Aorta (tissue), 5 donors: Measurements from ENCODE around the gene CDAN1. TPM values are rescaled to one million over a fixed set of nuclear protein-coding genes. Genes with fewer than 3 reads are reported as not detected.
"Not testable (repeated sequence)": the region's sequence is repeated elsewhere in the genome, so short reads cannot be mapped to it uniquely, and the experiment has no call there.

ENCODE experiments used
- ATAC-seq: fragments of 200-7000 bp; cut with Tn5 transposase; one replicate; pipeline ENCODE4 v1.9.1; 2022; ENCODE audit warnings: moderate library complexity; ENCODE audit not compliant: low FRiP score
- DNase-seq, 2 donors: peaks; one replicate each; pipeline ENCODE4 v3.0.0-alpha.2; 2020
- H3K27ac ChIP-seq, 2 donors: one replicate each; pipeline ENCODE4 v1.5.1; 2013; ENCODE audit warnings: low read length in 2 of 2, mild to moderate bottlenecking in 2 of 2, moderate library complexity in 2 of 2, control low read depth in 1 of 2, inconsistent platforms in 1 of 2, low read depth in 1 of 2
- H3K27me3 ChIP-seq, 2 donors: one replicate each; pipeline ENCODE4 v1.6.1; 2013; ENCODE audit warnings: control low read depth in 1 of 2, low read length in 1 of 2, mild to moderate bottlenecking in 1 of 2, moderate library complexity in 1 of 2; ENCODE audit not compliant: insufficient read depth in 2 of 2, control insufficient read depth in 1 of 2
- H3K36me3 ChIP-seq, 2 donors: one replicate each; pipeline ENCODE4 v1.6.1; 2013; ENCODE audit warnings: control low read depth in 1 of 2, low read length in 1 of 2, mild to moderate bottlenecking in 1 of 2; ENCODE audit not compliant: insufficient read depth in 2 of 2, control insufficient read depth in 1 of 2
- H3K4me1 ChIP-seq, 2 donors: one replicate each; pipeline ENCODE4 v1.6.1; 2013; ENCODE audit warnings: low read length in 2 of 2, control low read depth in 1 of 2, mild to moderate bottlenecking in 1 of 2, moderate library complexity in 1 of 2; ENCODE audit not compliant: insufficient read depth in 2 of 2, control insufficient read depth in 1 of 2
- H3K4me3 ChIP-seq, 2 donors: one replicate each; pipeline ENCODE4 v1.5.1; 2013; ENCODE audit warnings: low read length in 2 of 2, control low read depth in 1 of 2, mild to moderate bottlenecking in 1 of 2
- H3K9me3 ChIP-seq: one replicate; pipeline ENCODE4 v1.6.1; 2013; ENCODE audit warnings: mild to moderate bottlenecking, low read length; ENCODE audit not compliant: control insufficient read depth
- WGBS, 2 donors: extraction: QIAGEN DNeasy Blood & Tissue Kit; methylation state at CpG; one replicate each; pipeline ENCODE4 v1.1.7; 2013; 5-methylcytosine and 5-hydroxymethylcytosine counted together
- intact Hi-C, 2 donors: fragments of 100-400 bp; cut with DNase I; formaldehyde crosslinking; loops; one replicate each; pipeline versions ENCODE4 v1.14.2 to v1.15.0; 2022
- polyA plus RNA-seq, 2 donors: library from polyadenylated mRNA; stranded (reverse); fragments of 200-250 nt; gene quantifications; one replicate each; pipeline ENCODE4 v1.2.3, GENCODE V29; 2013
- total RNA-seq, 2 donors: library from RNA; stranded (reverse); fragmentation: NEBNext Ultra II Directional; extraction: Animal tissue kit (Norgen Biotek cat#: 25700); gene quantifications; one replicate each; pipeline ENCODE4 v1.2.1, GENCODE V29; 2021
- donor health status: healthy with polysubstance abuse.
- donor health status: Bipolar disorder and iron deficiency.
- donor health status: DM: no; HTN: no; CAD: no.
- donor health status: DM: no; HTN: no; CAD: no.
- donor health status: DM: yes; HTN: yes; CAD: no.

CDAN1 gene
- total and polyA plus RNA-seq, 4 donors: 2.8 to 24.6 (median 13.8) TPM

DNA sequence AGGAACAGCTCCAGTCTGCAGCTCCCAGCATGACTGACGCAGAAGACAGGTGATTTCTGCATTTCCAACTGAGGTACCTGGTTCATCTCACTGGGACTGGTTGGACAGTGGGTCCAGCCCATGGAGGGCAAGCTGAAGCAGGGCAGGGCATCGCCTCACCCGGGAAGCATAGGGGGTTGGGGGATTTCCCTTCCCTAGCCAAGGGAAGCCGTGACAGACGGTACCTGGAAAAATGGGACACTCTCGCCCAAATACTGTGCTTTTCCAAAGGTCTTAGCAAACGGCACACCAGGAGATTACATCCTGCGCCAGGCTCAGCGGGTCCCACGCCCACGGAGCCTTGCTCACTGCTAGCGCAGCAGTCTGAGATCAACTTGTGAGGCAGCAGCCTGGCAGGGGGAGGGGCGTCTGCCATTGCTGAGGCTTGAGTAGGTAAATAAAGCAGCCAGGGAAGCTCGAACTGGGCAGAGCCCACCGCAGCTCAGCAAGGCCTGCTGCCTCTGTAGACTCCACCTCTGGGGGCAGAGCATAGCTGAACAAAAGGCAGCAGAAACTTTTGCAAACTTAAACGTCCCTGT, 27.3 kb upstream of the CDAN1 start:
- WGBS, 2 donors: 77 to 81% methylated on average over 16 of the region's 16 CpGs
- H3K4me3 ChIP-seq, DNase-seq, H3K36me3 ChIP-seq, H3K4me1 ChIP-seq, H3K27ac ChIP-seq, H3K9me3 ChIP-seq, intact Hi-C loops, ATAC-seq, H3K27me3 ChIP-seq: not testable (repeated sequence)

DNA sequence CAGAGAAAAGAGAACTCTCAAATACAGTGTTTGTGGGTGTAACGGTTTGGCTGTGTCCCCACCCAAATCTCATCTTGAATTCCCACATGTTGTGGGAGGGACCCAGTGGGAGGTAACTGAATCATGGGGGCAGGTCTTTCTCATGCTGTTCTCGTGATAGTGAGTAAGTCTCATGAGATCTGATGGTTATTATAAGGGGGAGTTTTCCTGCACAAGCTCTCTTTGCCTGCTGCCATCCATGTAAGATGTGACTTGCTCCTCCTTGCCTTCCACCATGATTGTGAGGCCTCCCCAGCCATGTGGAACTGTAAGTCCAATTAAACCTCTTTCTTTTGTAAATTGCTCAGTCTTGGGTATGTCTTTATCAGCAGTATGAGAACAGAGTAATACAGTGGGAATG, 24.9 kb upstream of the CDAN1 start:
- H3K27me3 ChIP-seq, DNase-seq, H3K9me3 ChIP-seq, intact Hi-C loops, H3K27ac ChIP-seq, H3K4me1 ChIP-seq, H3K36me3 ChIP-seq, ATAC-seq, H3K4me3 ChIP-seq: not testable (repeated sequence)
- WGBS, 2 donors: 64 to 74% methylated on average over 2 of the region's 2 CpGs

DNA sequence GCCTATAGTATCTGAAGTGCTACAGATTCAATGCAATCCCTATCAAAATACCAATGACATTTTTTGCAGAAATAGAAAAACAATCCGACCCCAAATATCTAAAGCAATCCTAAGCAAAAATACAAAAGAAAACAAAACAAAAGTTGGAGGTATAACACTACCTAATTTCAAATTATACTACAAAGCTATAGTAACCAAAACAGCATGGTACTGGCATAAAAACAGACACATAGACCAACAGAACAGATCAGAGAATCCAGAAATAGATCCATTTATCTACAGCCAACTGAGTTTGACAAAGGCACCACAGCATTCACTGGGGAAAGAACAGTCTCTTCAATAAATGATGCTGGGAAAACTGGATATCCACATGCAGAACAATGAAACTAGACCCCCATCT, 23.8 kb upstream of the CDAN1 start:
- intact Hi-C loops: no loop called here
- DNase-seq (no peak), ATAC-seq (no peak)
- Histone ChIP-seq H3K36me3 (no peaks in the 10 kb centered on the region), H3K27ac (no peak overlapping the region), H3K4me1 (no peaks in the 10 kb centered on the region), H3K27me3 (no peaks in the 10 kb centered on the region), H3K9me3 (no peaks in the 10 kb centered on the region), H3K4me3 (no peak overlapping the region)
- WGBS, 2 donors: 92 to 98% methylated on average over 1 of the region's 1 CpG

DNA sequence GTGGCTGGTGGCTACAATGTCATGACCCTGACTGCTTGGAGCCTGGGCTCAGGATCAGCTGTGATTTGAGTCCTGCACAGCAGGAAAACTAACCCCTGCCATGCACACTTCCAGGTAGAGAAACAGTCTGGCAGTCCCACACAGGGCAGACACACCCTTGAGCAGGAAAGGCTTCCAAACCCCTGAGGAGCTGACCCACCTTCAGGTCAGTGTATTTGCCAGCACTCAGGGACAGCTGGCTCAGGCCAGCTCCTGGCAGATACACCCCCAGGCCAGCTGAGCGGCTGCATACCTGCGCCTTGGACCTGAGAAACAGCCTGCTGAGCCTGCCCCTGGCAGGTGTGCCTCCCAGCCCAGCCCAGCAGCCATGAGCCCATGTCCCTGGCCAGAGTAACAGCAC, 22.2 kb upstream of the CDAN1 start:
- DNase-seq: no peak
- intact Hi-C loops: no loop called here
- no peak for ATAC-seq
- H3K27me3 ChIP-seq: no peaks in the 10 kb centered on the region
- no peak overlapping the region for H3K4me3 ChIP-seq
- H3K4me1 ChIP-seq: no peaks in the 10 kb centered on the region
- H3K27ac ChIP-seq: no peak overlapping the region
- H3K9me3 ChIP-seq: no peaks in the 10 kb centered on the region
- H3K36me3 ChIP-seq: no peaks in the 10 kb centered on the region
- 97 to 100% methylated on average over 2 of the region's 2 CpGs for WGBS, 2 donors

DNA sequence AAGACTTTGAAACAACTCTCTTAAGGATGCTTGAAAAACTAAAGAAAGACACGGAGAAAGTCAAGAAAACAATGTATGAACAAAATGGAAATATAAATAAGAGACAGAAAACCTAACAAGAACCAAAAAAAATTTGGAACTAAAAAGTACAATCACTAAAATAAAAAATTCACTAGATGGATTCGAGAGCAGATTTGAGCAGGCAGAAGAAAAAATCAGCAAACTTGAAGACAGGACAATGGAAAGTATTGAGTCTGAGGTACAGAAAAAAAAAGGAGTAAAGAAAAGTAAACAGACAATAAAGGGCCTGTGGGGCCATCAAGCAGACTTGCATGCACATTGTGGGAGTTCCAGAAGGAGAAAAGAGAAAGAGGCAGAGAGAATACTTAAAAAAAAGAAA, 13.4 kb upstream of the CDAN1 start:
- H3K27me3 ChIP-seq: no peaks in the 10 kb centered on the region
- no peak overlapping the region for H3K4me3 ChIP-seq
- H3K9me3 ChIP-seq: no peaks in the 10 kb centered on the region
- H3K27ac ChIP-seq: no peak overlapping the region
- DNase-seq (no peak), ATAC-seq (no peak)
- peaks cover 6 to 7% of the 10 kb centered on the region in 2 donors for H3K36me3 ChIP-seq
- WGBS, 2 donors: 95 to 100% methylated on average over 2 of the region's 2 CpGs
- intact Hi-C loops: no loop called here
- no peaks in the 10 kb centered on the region for H3K4me1 ChIP-seq

DNA sequence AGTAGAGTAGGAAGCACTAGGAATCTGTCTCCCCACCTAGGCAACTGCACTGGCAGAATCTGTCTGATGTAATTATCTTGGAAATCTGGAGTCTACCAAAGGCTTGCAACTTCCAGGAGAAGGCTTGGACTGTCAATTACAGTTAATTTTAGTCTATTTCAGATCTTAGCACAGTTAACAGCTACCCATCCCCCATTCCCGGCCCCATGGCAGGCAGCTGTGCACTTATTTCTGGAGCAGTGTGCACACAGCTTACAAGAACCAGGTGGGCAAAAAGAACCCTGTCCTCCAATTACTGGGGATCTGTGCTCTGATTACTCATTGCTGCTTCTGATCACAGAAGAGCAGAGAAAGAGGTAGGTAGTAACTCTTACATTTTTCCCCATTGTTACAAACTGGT, 12.3 kb upstream of the CDAN1 start:
- no peaks in the 10 kb centered on the region for H3K4me1 ChIP-seq
- no peak for DNase-seq
- H3K4me3 ChIP-seq: no peak overlapping the region
- no peak overlapping the region for H3K27ac ChIP-seq
- H3K9me3 ChIP-seq: no peaks in the 10 kb centered on the region
- no peak for ATAC-seq
- WGBS, 2 donors: 86 to 93% methylated on average over 1 of the region's 1 CpG
- H3K27me3 ChIP-seq: no peaks in the 10 kb centered on the region
- intact Hi-C loops: no loop called here
- peaks cover 6 to 7% of the 10 kb centered on the region in 2 donors for H3K36me3 ChIP-seq

DNA sequence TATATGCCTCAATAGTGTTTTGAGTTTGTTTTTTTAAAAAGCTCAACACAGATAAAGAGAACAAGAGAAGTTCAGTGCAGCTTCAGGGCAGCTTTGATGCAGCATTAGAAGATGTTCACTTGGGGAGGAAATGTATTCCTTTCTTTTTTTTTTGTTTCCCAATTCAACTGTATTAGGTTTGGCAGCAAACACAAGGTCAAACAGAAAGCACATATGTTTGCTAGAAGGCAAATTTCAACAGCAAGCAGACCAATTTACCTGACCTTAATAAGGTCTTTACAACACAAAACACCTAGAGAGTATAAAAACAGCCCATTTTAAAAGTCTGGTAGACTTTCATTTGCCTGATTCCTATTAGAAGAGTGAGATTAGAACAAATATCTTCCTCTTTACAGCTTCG, 7.3 kb upstream of the CDAN1 start:
- Histone ChIP-seq H3K4me3 (no peak overlapping the region), H3K27me3 (no peaks in the 10 kb centered on the region), H3K4me1 (no peaks in the 10 kb centered on the region), H3K36me3 (peaks cover 0 to 3% of the 10 kb centered on the region in 2 donors), H3K9me3 (no peaks in the 10 kb centered on the region), H3K27ac (no peak overlapping the region)
- intact Hi-C loops: no loop called here
- ATAC-seq (no peak), DNase-seq (no peak)
- 94 to 97% methylated on average over 1 of the region's 1 CpG for WGBS, 2 donors

DNA sequence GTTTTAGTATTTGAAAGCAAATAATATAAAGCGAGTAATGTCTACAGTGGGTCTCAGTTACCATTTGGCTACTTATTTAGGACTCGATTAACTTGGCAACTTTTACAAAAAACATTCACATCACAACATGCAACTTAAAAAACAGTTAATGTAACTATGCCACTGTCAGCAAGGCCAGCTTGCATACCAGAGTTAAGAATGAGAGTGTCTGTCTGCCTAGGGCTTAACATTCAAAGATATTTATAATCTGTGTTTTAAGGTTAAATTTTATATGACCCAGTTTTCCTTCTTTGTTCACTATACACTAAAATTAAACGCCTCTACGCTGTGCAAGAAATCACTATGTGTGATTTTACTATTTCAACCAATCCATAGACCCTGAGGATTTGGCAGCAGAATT, 5.2 kb upstream of the CDAN1 start:
- no peak for DNase-seq
- Histone ChIP-seq H3K9me3 (no peaks in the 10 kb centered on the region), H3K27ac (no peak overlapping the region), H3K27me3 (no peaks in the 10 kb centered on the region), H3K4me3 (no peak overlapping the region), H3K4me1 (no peaks in the 10 kb centered on the region), H3K36me3 (peaks cover 0 to 3% of the 10 kb centered on the region in 2 donors)
- ATAC-seq: no peak
- 77 to 84% methylated on average over 4 of the region's 4 CpGs for WGBS, 2 donors
- intact Hi-C loops: no loop called here

DNA sequence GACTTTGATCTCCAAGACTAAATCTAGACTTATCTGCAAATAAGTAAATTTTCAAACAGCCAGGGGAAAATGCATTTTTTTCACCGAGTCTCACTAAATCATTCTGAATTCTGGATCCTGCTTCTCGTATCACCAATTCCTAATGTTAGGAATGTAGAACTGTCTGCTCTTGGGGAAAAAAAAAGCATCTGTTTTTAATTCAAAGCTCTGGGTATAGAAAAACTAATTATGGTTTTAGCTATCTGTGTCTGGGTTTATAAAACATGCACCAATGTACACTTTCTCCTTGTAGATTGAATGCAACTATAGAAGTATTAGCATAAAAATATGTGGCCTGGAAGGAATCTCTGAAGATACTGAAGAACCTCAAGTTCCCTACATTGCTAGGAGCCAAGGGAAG, 4.8 kb upstream of the CDAN1 start:
- H3K4me3 ChIP-seq: no peak overlapping the region
- H3K9me3 ChIP-seq: no peaks in the 10 kb centered on the region
- intact Hi-C loops: no loop called here
- H3K36me3 ChIP-seq: peaks cover 0 to 3% of the 10 kb centered on the region in 2 donors
- ATAC-seq (no peak), DNase-seq (no peak)
- WGBS, 2 donors: 72 to 82% methylated on average over 2 of the region's 2 CpGs
- no peak overlapping the region for H3K27ac ChIP-seq
- H3K27me3 ChIP-seq: no peaks in the 10 kb centered on the region
- H3K4me1 ChIP-seq: no peaks in the 10 kb centered on the region
